Type B pancreatic cell (in vitro differentiated cells): Measurements from ENCODE around the gene SLC9A9. TPM values are rescaled to one million over a fixed set of nuclear protein-coding genes. Genes with fewer than 3 reads are reported as not detected.
A peak's percentile ranks its signal among the peaks of the same experiment; 100 is the strongest.

ENCODE experiments used
- DNase-seq: peaks from one replicate; pipeline ENCODE4 v3.0.0; 2021; ENCODE audit warnings: mixed read lengths; ENCODE audit not compliant: unreplicated experiment; ENCODE audit errors: extremely low spot score
- H3K27ac Mint-ChIP-seq: 2 replicates; pipeline ENCODE4 v1.8.0; 2021; ENCODE audit warnings: mild to moderate bottlenecking, mixed read lengths
- H3K27me3 Mint-ChIP-seq: 2 replicates; pipeline ENCODE4 v1.8.0; 2021; ENCODE audit warnings: mixed read lengths
- H3K36me3 Mint-ChIP-seq: 2 replicates; pipeline ENCODE4 v1.8.0; 2021; ENCODE audit warnings: mixed read lengths
- H3K4me1 Mint-ChIP-seq: one replicate; pipeline ENCODE4 v1.8.0; 2021; ENCODE audit warnings: mixed read lengths; ENCODE audit not compliant: unreplicated experiment
- H3K4me3 Mint-ChIP-seq: 2 replicates; pipeline ENCODE4 v1.8.0; 2021; ENCODE audit warnings: mild to moderate bottlenecking, mixed read lengths
- H3K9me3 Mint-ChIP-seq: 2 replicates; pipeline ENCODE4 v1.8.0; 2021; ENCODE audit warnings: mixed read lengths
- CTCF ChIP-seq: fragments of 200-600 bp; sonication (generic); conservative IDR thresholded peaks from 2 replicates; pipeline ENCODE4 v1.5.0; 2021; ENCODE audit warnings: antibody characterized with exemption, mild to moderate bottlenecking
- total RNA-seq: library from RNA; stranded (reverse); gene quantifications from 2 replicates; pipeline ENCODE4 v1.2.1, GENCODE V29; 2021; ENCODE audit warnings: low replicate concordance

Gene SLC9A9
- total RNA-seq, 1 donor from 2014 or later, result 2.7 TPM

- Mint-ChIP-seq H3K27ac (no peak overlapping the region), H3K4me1 (no peaks in the 10 kb centered on the region), H3K27me3 (peaks cover 10% of the 10 kb centered on the region)
Measured at GRCh38 chr3:143685491-143685890, 162.8 kb downstream of the SLC9A9 start.

GRCh38 chr3:143677430-143677829 is 170.8 kb downstream of the SLC9A9 start:
- Mint-ChIP-seq H3K4me3 (no peak overlapping the region), H3K36me3 (no peaks in the 10 kb centered on the region)
- no peak for DNase-seq

More at GRCh38 chr3:143685491-143685890, 162.8 kb downstream of the SLC9A9 start:
- Mint-ChIP-seq H3K36me3 (no peaks in the 10 kb centered on the region), H3K9me3 (no peaks in the 10 kb centered on the region), H3K4me3 (no peak overlapping the region)
- TF ChIP-seq CTCF, result no peak
- no peak for DNase-seq

GRCh38 chr3:143676747-143677146 is 171.5 kb downstream of the SLC9A9 start:
- H3K27me3 Mint-ChIP-seq, result no peaks in the 10 kb centered on the region
- H3K4me1 Mint-ChIP-seq, result peaks cover 12% of the 10 kb centered on the region
- no peak for DNase-seq
- no peaks in the 10 kb centered on the region for H3K9me3 Mint-ChIP-seq
- no peak overlapping the region for H3K4me3 Mint-ChIP-seq
- H3K36me3 Mint-ChIP-seq, result no peaks in the 10 kb centered on the region
- no peak overlapping the region for H3K27ac Mint-ChIP-seq
- no peak for TF ChIP-seq CTCF

More at GRCh38 chr3:143677430-143677829, 170.8 kb downstream of the SLC9A9 start:
- Mint-ChIP-seq H3K27me3 (no peaks in the 10 kb centered on the region), H3K9me3 (no peaks in the 10 kb centered on the region), H3K4me1 (peaks cover 12% of the 10 kb centered on the region), H3K27ac (no peak overlapping the region)
- TF ChIP-seq CTCF, result no peak

GRCh38 chr3:143676021-143676420 is 172.2 kb downstream of the SLC9A9 start:
- H3K9me3 Mint-ChIP-seq, result no peaks in the 10 kb centered on the region
- no peak for TF ChIP-seq CTCF
- H3K27ac Mint-ChIP-seq, result no peak overlapping the region
- peaks cover 12% of the 10 kb centered on the region for H3K4me1 Mint-ChIP-seq
- no peaks in the 10 kb centered on the region for H3K36me3 Mint-ChIP-seq
- H3K4me3 Mint-ChIP-seq, result no peak overlapping the region
- no peaks in the 10 kb centered on the region for H3K27me3 Mint-ChIP-seq
- DNase-seq, result no peak

- H3K27me3 Mint-ChIP-seq, result no peaks in the 10 kb centered on the region
- TF ChIP-seq CTCF, result peak; percentile 91
- peak; percentile 73 for DNase-seq
- no peaks in the 10 kb centered on the region for H3K36me3 Mint-ChIP-seq
- peaks cover 12% of the 10 kb centered on the region for H3K4me1 Mint-ChIP-seq
- no peaks in the 10 kb centered on the region for H3K9me3 Mint-ChIP-seq
- no peak overlapping the region for H3K4me3 Mint-ChIP-seq
- no peak overlapping the region for H3K27ac Mint-ChIP-seq
Measured at GRCh38 chr3:143674100-143674968, 173.9 kb downstream of the SLC9A9 start.
